HG03354 (cell line): ENCODE measurements around the gene IRGQ.
"Not testable (repeated sequence)": the region's sequence is repeated elsewhere in the genome, so short reads cannot be mapped to it uniquely, and the experiment has no call there.

ENCODE experiments used
- ATAC-seq: cut with Tn5 transposase; IDR thresholded peaks from one replicate; pipeline ENCODE4 v1.9.1; 2021; ENCODE audit warnings: mild to moderate bottlenecking; ENCODE audit not compliant: unreplicated experiment, poor library complexity, severe bottlenecking

Gene IRGQ, protein sequence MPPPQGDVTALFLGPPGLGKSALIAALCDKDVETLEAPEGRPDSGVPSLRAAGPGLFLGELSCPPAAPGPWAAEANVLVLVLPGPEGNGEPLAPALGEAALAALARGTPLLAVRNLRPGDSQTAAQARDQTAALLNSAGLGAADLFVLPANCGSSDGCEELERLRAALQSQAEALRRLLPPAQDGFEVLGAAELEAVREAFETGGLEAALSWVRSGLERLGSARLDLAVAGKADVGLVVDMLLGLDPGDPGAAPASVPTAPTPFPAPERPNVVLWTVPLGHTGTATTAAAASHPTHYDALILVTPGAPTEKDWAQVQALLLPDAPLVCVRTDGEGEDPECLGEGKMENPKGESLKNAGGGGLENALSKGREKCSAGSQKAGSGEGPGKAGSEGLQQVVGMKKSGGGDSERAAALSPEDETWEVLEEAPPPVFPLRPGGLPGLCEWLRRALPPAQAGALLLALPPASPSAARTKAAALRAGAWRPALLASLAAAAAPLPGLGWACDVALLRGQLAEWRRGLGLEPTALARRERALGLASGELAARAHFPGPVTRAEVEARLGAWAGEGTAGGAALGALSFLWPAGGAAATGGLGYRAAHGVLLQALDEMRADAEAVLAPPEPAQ

DNA sequence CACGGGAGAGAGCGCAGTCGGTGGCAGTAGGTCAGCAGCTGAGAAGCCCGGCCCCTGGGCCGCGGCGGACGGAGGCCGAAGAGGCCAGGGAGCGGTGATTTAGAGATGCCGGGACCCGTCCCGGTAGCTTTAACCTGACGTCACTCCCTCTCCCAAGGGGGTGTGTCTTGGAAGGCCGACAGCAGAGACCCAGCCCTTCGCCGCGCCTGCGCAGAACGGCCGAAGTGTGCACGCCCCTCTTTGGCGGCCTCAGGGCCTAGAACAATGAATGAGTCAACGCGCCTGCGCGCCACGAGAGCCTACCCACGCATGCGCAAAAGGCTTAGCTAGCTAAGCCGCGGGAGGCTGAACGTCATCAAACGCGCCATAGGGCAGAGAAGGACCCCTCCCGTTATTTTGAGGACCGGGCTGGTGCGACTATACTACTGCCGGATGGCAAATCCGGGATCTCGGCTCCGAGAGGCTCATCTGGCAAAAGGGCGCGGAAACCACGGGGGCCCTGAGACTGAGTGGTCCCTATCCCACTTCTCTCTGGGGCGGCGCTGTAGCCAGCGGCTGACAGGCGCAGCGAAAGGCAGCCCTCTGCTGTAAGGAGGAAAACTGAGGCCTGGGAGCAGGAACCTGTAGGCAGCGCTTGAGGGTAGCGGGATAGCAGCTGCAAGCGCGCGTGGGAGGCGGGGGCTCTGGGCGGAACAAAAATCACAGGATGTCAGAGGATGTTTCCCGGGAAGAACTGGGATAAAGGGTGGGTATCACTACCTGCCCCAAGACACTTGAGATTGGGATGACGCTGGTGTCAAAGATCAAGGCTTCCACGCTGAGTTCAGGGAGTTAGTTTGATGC lies at the start of gene IRGQ, which contains the start of gene ZNF576:
TSS of gene IRGQ (minus strand) at position 136 of the 843 bp plus-strand sequence. CDS start 796 bp downstream, outside the sequence.
TSS of gene ZNF576 (plus strand) at position 597 of the 843 bp plus-strand sequence. CDS start 514 bp downstream, outside the sequence.
- peak; percentile 79 for ATAC-seq

DNA sequence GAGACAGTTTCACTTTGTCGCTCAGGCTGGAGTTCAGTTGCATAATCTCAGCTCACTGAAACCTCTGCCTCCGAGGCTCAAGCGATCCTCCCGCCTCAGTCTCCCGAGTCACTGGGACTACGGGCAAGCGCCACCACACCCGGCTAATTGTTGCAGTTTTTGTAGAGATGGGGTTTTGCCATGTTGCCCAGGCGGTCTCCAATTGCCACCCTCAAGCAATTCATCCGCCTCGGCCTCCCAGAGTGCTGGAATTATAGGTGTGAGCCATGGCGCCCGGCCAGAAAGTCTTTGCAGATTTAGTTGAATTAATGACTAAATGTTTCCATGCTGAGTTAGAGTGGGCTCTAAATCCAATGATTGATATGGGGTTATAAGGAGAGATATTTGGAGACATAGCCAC lies 48.2 kb upstream of the IRGQ start:
- no peak for ATAC-seq

DNA sequence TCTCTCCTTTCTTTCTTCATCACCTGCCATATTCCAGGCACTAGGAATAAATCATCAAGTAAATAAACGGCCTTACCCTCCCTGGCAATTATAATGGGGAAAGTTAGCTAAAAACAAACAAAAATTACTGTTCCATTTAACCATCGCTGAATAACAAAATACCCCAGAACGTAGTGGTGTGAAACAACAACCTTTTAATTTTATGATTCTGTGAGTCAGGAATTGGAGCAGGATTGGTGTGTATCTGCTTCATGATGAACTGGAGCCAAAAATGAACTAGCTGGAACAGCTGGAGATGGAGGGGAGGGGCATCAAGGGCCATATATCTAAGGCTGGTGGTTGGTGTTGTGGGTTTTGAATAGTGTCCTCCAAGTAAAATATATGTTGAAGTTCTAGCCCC lies 47.4 kb upstream of the IRGQ start:
- no peak for ATAC-seq

DNA sequence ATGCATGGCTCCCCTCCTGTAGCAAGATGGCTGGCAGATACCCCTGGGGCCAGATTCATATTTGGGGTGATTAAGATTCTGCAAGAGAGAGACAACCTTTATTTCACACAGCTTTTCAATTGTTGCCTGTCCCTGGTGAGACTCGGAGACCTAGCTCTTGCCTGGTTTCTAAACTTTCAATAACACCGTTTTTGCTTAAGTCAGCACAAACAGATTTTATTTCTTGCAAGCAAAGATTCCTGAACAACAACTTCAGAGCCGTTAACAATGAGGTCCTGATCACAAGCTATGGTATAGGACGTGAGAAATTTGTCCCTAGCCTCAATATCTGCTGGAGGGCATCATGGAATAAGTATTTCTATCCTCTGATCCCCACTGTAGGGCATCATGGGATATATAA lies 46.6 kb upstream of the IRGQ start:
- ATAC-seq = no peak

DNA sequence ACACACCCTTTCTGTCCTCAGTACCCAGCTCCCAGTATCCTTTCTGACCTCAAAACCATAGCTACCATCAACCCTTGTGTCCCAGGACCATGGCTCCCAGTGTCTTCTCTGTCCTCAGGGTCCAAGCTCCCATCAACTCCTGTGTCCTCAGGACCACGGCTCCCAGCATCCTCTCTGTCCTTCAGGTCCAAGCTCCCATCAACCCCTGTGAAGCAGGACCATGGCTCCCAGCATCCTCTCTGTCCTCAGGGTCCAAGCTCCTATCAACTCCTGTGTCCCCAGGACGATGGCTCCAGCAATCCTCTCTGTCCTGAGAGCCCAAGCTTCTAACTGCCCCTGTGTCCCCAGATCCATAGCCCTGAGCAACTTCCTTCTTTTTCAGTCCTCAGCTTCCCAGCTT lies 45.4 kb upstream of the IRGQ start:
- no peak for ATAC-seq

DNA sequence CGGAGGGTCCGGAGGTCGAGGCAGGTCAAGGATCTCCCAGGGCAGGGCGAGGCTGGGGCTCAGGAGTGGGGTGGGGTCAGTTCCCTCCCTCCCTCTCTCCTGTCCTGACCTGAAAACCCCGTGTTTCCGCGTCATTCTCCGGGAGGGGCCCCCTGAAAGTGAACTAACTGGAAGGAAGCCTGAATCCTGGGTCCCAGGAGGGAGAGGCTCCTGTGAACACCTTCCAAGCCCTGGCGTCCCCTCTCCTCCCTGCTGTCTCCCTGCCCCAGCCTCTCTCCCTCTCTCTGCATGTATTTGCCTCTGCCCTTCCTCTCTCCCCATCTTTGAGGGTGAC lies 44.5 kb upstream of the IRGQ start:
- ATAC-seq = no peak

DNA sequence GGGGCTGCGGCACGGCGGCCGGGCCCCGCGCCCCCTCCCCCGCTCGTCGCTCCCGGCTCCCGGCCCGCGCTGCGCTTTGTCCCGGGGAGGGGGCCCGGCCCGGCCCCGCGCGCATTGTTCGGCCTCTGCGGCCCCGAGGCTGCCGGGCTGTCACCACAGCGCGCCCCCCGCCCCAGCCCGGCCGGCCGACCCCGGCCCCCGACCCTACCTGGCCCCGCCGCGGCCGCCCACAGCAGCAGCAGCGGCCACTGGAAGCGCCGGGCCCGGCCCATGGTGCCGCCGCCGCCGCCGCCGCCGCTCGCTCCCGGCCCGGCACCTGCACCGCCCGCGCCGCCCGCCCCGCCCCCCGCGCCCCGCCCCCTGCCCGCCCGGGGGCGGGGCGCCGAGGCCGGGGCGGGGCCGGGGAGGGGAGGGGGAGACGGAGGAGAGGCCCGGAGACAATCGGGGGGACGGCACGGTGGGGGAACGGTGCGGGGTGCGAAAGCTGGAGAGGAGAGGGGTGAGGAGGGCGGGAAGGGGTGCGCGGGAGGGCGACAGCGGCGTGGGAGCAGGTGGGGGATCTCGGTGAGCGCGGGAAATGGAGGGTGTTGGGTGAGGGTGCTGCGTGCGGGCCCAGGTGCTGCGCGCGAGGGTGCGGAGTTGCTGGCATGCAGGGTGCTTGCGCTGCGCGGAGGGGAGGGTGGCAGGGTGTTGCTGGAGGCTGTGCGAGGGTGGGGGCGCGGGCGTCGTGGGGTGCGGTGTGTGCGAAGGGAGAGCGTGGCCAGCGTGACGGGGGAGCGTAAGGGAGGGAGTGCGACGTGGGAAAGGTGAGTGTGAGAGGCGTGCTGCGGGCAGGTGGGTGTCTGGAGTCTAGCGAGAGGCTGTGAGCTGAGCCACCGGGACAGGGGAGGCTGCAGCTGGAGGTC lies 43.8 kb upstream of the IRGQ start, which contains the start of gene CADM4:
TSS of gene CADM4 (minus strand) at position 332 of the 905 bp plus-strand sequence. CDS start at position 272, 60 bp downstream.
- no peak for ATAC-seq

DNA sequence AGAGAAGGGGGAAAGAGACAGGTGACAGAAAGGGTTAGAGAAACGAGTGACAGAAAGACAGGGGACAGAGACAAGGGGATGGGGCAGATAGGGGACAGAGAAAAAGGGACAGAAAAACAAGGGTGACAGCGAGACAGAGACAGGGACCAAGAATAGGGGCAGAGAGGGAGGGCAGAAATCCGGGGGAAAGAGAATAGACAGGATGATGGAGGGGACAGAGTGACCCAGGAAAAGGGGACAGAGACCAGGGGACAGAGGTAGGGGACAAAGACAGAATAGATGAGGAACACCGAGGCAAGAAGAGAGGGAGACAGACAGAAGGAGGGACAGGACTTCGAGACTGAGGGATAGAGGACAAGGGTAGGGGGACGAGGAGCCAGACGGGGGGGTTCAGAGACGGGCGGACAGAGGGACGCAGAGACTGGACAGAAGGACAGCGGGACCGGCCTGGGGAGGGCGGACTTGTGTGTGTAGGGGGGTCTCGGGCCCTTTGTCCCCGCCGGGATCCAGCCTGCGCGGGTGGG lies 43.1 kb upstream of the IRGQ start:
- ATAC-seq = no peak

DNA sequence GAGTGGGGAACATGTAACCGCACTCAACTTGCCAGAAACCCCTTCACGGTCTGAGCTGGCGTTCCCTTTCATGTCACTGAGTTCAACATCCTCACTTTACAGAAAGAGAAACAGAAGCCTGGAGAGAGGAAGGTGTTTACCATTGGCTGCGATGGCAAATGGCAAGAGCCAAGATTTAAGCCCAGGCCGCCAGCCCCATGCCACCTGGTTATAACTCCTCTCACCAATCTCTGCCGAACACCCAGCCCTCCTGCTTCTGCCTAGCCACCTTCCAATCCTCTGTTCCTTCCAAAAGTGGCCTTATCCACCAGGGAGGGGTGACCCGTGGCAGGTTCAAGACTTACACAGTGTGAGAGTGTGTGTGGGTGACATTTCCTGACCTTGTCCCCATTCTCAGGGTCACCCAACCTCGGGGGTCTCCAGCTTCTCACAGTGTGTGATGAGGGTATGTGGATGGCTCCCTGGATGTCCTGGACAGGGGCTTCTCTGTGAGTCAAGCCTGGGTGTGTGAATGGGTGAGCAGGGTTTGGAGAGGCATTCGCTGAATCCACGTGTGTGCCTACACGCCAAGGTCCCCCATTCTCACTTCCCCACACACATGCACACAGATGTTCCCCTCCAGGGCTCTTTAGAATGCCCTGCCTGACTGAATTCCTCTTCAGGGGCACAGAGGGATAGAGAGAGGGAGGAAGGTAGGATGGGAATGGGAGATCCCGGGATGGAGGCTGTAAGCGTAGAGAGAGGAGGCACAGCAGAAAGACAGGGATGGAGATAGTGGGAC lies 42.5 kb upstream of the IRGQ start:
- ATAC-seq = no peak

DNA sequence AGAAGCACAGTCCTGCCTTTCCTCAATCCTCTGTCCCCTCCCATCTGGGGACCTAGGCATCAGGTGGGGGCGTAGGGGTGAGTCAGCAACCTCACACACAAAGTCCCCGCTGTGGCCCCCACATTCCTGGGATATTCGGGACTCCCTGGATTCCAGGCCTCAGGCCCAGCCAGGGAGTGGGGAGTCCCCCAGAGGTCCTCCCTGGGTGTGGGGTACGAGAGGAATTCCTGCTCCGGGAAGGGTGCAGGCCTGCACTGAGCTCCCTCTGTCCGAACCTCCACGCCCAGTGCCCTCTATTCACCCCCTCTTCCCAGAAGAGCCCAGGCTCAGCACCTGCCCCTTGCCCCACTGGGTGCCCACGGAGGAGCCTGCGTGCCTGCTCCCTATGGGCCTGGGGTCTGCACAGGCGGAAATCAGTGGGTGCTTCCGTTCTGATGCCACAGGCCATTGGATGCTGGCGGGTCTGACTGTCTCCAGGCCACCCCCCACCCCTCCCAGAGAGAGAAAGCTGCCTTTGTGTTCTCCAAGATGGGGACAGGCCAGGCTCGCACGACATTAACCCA lies 40.3 kb upstream of the IRGQ start:
- ATAC-seq = no peak

DNA sequence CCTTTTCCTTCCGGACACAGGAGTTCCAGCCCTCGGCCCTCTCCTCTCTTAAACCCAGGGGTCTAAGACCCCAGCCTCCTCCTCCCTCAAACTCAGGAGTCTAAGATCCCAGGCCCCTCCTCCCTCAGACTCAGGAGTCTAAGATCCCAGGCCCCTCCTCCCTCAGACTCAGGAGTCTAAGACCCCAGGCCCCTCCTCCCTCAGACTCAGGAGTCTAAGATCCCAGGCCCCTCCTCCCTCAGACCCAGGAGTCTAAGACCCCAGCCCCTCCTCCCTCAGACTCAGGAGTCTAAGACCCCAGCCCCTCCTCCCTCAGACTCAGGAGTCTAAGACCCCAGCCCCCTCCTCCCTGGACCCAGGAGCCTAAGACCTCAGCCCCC lies 39.6 kb upstream of the IRGQ start:
- ATAC-seq = not testable (repeated sequence)

DNA sequence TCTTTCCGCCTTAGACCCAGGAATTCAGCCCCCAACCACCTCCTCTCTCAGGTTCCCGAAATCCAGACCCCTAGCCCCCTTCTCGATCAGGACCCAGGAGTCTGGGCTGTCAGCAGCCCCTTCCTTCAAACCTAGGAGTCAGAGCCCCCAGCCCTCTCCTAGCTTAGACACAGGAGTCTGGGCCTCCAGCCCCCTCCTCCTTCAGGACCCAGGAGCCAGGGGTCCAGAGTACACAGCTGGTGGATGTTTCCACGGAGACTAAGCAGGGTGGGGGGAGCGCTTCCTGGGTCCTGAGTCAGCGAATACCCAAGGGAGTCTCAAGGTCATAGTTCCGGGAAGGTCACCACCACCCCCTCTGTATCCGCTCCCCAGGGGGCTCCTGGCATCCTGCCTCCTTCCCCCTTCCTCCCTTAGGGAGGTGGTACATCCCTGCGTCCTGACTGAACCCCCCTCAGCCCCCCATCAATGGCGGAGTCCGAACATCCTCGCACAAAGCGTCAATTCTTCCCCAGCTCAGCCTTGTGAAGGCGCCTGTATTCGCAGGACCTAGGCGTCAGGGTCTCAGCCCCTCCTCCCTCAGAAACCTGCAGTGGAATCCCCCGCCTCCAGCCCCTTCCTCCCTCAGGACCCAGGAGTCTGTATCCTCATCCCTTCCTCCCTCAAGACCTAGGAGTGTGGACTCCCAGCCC lies 39.1 kb upstream of the IRGQ start:
- no peak for ATAC-seq

DNA sequence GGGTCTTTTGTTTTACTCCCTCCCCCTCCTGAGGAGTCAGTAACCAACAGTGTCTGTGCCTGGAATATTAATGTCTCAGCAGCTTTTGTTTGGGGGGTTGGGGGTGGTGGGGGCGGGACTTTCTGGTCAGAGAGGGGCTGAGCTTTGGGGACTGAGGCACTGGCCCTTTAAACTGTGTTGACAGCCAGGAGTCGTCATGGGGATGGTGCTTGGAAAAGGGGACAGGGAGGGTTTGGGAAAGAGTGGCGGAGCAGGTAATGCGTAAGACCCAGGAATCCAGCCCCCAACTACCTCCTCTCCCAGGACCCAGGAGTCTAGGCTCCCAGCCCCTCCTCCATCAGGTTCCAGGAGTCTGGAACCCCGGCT lies 38.6 kb upstream of the IRGQ start:
- ATAC-seq = no peak

DNA sequence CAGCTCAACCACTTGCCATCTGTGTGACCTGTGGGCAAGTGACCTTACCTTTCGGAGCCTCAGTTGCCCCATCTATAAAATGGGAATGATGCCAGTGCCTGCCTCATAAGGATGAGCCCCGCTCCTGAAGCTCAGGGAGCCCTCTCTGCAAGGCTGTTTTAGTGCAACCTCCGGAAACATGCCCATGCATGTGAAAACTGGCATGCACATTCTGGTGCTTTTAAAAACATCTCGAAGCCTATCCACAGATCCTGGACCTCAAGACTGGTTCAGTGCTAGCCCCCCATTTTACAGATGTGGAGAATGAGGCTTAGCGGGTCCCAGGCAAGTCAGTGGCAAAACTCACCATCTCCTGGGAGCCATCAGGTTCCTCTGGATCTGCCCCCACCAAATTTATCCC lies 38.1 kb upstream of the IRGQ start:
- ATAC-seq = no peak

DNA sequence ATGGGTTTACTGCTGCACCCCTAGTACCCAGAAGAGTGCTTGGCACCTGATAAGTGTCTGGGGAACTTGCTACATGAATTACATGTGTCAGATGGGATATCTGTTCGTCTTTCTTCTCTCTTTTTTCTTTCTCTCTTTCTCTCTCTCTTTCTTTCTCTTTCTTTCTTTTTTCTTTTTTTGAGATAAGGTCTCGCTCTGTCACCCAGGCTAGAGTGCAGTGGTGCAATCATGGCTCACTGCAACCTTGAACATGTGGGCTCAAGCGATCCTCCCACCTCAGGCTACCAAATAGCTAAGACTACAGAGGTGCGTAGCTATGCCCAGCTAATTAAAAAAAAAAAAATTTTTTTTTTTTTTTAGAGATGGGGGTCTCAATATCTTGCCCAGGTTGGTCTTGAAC lies 37.6 kb upstream of the IRGQ start:
- ATAC-seq = no peak

DNA sequence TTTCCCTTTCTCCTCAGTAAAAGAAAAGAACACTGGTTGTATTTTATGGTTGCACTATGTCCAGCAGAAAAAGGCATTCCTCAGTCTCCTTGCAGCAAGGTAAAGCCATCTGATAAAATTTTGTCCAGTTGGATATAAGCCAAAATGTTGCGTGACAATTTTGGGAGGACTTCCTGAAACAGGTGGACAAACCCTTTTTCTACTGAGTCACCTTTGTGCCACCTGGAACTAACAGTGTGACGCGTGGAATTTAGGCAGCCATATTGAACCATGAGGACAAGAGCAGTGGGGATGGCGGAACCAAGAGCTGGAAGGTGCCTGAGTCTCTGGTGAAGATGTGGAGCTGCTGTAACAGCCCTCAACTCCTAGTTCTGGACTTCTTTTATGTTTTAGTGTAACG lies 35.6 kb upstream of the IRGQ start:
- no peak for ATAC-seq

DNA sequence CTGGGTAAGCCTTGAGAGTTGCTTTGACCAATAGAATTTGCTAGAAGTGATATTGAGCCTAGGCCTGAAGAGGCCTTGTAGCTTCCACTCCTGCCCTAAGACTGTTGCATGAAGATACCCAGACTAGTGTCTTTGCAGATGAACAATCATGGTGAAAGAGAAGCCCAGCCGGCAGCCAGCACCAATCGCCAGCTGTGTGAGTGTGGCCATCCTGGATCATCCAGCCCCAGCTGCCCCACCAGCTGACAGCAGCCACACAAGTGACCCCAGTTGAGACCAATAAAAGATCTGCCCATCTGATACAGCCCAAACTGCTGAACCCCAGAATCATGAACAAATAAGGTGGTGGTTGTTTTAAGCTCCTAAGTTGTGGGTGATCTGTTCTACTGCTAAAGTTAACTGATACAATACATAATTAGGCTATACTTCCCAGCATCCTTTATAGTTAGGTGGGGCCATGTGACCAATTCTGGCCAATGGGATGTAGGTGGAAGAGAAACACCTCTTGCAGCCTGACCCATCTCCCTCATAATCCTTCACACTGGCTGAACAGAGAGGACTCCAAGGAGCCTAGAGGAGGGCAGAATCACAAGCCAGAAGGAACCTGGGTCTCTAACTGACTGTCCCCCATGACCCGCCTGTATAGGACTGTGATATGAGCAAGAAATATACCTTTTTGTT lies 32.9 kb upstream of the IRGQ start:
- ATAC-seq = no peak
